GM19467 (cell line): ENCODE results near the gene YWHAG.
"Not testable (repeated sequence)": the region's sequence is repeated elsewhere in the genome, so short reads cannot be mapped to it uniquely, and the experiment has no call there.

ENCODE experiments used
- ATAC-seq: cut with Tn5 transposase; IDR thresholded peaks from one replicate; pipeline ENCODE4 v1.9.1; 2021; ENCODE audit warnings: mild to moderate bottlenecking, moderate library complexity; ENCODE audit not compliant: unreplicated experiment

Gene YWHAG

DNA sequence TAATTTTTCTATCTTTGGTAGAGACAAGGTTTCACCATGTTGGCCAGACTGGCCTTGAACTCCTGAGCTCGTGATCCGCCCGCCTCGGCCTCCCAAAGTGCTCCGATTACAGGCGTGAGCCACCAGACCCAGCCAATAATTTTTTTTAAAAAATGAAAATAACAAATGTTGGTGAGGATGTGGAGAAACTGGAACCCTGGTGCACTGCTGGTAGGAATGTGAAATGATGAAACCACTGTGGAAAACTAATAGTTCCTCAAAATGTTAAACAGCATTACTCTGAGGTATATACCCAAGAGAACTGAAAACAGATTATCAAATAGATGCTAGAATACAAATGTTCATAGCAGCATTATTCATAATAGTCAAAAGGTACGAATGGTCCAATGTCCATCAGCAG is 23.0 kb upstream of the YWHAG start:
- ATAC-seq: no peak

DNA sequence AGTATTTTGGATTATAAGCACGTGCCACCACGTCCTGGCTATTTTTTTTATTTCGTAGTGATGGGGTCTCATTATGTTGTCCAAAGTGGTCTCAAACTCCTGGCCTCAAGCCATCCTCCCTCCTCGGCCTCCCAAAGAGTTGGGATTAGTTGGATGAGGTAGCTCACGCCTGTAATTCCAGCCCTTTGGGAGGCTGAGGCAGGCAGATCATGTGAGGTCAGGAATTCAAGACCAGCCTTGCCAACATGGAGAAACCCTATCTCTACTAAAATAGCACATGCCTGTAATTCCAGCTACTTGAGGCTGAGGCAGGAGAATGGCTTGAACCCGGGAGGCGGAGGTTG is 21.8 kb upstream of the YWHAG start:
- ATAC-seq: no peak

DNA sequence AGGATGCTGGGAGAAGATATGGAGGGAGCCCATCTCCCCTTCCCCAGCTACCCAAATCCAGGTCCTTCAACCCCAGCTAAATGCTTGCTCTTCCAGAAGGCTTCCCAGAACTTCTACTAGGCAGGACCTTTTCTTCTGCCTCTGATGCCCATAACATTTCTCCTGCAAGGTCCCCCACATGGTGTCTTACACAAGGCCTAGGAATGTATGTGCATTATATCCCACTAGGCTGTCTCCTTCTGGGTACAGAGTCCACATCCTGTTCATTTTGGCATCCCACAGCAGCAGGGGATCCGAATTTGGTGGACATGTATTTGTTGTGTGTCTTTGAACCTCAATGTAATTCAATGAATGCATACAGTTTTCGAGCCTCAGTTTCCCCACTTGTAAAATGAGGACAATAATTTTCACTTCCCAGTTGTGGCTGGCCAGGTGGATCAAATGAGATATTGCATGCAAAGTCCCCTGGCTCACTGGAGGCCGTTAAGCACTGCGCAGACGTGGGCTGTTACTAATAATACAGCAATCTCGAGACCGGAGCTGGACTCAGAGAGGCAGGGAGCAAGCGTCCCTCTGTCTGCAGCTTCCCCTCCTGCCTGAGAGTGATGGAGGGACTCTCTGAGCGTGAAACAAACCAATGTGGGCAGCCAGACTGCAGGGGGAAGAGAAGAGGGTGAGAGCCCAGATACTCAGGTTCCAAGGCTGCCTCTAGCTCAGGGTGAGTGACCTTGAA is 18.6 kb upstream of the YWHAG start:
- ATAC-seq: no peak

DNA sequence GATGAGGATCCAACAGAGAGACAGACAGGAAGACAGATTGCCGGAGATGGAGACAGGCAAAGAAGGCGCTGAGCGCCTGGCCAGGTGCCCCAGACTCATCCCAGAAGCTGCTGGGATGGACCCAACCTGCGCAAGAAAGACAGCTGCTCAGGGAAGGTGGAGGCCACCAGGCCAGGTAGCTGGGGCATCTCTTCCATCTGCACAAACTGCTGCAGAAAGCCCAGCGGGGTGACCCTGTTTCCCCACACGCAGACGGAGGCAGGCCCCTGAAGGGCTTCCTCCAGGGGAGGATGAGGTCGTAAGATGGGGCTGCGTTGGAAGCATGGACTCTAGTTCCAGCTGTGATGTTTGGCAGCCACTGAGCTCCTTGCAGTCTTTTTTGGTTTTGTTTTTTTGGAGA is 16.5 kb upstream of the YWHAG start:
- ATAC-seq: no peak

DNA sequence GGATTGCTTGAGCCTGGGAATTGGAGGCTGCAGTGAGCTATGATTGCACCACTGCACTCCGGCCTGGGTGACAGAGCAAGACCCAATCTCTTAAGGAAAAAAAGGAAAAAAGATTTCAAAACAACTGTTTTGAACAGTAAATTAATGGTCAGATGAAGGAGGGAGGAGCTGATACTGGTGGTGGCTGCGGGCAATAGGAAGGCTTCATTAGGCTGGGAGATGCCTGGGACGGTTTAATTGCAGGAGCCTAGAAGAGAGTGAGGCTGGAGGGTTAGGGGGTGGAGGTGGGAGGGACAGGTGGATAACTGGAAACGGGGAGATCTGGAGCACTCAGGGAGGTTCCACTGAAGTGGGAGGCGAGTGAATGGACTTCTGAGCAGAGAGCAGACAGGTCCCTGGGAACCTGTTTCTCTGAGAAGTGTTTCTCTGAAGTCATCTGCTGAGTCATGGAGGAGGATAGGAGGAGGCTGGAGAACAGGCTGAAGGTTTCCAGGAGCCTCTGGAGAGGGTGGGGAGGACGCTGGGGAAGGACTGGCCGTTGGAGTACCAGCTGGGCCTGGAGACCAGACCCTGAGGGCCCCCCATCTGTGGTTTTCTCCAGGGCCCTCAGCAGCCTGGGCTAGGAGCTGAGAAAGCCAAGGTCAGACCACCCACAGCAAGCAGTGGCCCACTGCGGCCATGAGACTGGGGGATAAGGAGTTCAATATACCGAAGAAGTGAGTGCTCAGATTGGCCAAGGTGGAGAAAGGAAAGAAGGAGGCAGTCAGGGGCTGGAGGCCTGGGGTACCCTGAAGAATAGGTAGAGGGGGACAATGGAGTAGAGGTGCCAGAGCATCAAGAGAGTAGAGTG is 14.4 kb upstream of the YWHAG start:
- no peak for ATAC-seq

DNA sequence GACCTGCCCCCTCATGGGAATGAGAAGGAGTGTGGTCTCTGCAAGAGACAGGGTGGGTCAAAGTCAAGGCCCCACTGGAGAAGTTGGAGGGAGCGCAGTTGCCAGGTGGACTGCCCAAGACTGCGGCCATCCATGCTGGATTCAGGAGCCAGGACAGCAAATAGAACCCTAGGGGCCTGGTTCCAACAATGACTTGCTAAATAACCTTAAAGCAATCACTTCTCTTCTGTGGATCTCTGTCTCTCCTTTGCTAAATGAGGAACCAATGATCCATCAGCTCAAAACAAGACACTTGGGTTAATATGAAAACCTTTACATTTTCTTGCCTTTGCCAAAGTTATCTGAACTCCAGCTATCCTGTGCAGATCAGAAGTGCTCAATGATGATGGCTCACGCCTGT is 12.6 kb upstream of the YWHAG start:
- ATAC-seq: no peak

DNA sequence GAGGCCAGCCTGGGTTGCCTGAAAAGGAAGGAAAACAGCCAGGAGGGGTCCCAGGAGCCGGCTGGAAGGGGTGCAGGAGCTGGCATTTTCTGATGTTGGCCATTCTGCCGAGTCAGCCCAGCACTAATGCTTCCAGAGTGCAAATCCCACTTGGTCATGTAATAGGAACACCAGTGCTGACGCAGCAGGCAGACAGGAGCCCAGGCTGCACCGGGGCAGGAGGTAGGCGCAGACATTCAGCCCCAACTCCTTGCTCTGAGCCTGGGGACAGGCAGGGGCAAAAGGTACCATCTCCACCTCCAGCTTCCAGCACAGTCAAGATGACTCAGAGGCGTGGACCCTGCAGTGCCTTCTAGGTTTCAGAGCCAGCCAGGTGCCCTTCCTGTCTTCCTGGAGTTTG is 10.2 kb upstream of the YWHAG start:
- no peak for ATAC-seq

DNA sequence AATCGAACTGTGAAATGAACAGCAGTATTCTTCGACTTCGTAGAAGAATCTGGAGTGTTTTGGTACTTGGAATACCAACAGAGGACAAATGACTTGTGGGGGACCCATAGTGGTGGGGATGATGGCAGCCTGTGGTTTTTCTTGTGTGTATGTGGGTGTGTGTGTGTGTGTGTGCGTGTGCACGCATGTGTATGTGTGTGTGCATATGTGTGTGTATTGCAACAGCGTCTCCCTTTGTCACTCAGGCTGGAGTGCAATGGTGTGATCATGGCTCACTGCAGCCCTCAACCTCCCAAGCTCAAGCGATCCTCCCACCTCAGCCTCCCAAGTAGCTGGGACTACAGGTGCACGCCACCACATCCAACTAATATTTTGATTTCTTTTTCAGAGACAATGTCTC is 9.4 kb upstream of the YWHAG start:
- no peak for ATAC-seq

DNA sequence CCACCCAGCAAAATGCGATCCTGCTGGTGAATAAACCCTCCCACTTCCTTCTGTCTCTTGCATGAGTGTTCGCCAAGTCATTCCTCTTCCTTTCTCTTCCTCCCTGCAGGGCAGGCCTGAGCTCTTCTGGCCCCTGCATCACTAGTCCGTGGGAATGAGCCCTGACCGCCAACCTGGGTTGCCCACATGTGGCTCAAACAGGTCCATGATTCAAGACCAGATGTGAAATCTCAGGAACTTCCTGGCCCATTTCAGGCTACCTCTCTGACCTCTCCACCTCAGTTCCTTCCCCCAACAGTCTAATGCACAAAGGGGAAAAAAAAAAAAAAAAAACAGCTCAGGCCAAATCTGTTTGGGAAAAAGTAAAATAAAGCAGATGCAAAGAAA is 5.4 kb upstream of the YWHAG start:
- no peak for ATAC-seq

DNA sequence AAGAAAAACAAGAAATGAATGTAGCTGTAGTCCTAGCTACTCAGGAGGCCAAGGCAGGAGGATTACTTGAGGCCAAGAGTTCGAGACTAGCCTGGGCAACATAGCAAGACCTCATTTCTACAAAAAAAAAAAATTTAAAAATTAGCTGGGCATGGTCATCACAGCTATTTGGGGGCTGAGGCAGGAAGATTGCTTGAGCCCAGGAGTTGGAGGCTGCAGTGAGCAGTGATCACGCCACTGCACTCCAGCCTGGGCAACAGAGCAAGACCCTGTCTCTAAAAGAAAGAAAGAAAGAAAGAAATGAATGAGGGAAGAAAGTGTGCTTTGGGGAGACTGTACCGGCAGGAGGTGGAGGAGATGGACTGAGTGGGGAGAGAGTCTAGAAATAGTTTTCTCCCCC is 5.0 kb upstream of the YWHAG start:
- not testable (repeated sequence) for ATAC-seq

DNA sequence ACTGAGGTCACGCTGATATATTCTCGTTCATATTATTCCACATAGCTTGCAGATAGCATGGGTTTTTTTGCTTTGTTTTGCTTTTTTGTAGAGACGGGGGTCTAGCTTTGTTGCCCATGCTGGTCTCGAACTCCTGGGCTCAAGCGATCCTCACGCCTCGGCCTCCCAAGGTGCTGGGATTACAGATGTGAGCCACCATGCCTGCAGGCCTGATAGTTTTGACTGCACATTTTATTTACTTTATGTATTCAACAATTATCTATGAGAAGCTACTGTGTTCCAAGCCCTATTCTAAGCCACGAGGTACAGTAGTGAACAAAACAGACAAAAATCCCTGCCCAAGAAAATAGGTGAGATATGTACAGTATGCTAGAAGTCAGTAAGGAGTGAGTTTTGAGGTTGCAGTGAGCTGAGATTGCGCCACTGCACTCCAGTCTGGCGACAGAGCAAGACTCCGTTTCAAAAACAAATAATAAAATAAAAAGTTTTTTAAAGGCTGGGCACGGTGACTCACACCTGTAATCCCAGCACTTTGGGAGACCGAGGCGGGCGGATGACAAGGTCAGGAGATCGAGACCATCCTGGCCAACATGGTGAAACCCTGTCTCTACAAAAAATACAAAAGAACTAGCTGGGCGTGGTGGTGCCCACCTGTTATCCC is 1.3 kb upstream of the YWHAG start:
- no peak for ATAC-seq

DNA sequence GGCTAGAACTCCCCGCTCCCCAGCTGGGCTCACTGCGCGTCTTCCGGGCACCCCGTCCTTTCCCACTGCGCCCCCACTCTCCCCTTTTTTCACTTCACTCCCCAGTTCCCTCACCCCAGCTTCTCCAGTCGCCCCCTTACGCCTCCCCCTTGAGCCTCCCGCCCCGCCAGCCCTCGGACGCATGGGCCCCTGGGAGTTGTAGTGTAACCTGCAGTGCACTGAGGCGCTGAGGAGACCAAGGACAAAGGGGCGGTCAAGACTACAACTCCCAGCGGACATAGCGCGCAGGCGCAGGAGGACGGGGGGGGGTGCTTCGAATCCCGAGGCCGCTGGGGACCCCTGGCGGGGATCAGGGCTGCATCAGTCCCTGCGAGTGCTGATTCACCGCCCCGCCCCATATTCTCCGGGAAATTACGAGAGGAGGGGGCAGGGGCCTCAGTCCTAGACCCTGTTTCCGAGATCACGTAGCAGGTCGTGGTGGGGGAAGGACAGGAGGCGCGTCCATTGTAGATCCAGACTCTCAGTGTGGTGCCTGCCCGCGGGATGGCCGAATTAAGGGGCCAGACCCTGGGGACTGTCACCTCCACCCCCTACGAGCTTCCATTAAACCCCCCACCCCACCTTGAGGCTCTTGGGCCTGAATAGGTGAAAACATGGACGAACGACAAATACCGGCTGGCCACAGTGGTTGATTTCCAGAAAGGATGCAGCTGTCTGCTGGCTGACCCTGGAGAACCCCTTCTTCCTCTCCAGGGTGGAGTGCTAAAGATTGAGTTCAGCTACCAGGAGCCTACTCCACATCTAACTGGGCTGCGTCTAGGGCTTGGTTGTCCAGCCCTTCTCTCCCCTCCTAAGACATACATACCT is 553 bp upstream of the YWHAG start:
- ATAC-seq: peak; percentile 83

DNA sequence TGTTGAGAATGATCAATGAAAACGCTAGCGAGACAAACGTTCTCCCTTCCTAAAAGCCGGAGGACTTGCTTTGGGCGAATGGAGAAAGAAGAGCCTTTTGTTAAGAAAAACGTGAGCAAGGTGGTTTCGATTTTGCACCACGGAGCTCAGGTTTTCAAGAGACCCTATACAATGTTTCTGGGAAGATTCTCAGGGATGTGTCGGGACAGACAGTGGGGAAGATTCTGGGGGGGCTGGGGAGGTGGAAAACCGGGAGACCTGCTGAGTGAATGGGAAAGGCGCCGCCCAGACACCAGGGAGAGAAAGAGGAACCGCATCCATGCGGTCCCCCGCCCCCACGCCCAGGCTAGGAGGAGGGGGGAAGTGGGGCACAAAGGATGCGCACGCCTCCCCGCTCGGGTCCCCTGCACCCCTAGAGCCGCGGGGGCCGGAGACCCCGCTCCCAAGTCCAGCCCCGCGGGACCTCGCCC is 745 bp downstream of the YWHAG start:
- ATAC-seq: peak; percentile 24

DNA sequence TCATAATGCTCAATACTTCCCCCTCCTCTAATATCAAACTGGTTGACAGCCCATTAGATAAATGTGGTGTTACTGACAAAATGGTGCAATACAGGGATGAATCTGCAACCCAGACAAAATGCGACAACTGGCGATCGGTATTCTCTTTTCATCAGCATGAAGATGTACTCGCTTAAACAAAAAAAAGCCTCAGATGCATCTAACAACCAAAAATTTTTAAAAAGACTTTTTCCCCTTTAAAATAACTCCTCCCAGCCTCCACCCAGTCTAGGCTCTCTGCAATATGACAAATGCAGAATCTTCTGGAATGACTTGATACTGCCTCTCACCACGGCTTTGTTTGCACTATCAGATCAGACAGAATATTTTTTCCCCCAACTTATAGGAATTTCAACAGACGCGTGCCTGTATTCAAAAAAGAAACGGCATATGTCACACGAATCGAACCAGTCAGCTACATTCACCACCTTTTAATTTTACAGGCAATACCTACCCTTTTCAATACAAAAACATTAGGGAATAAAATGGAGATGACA is 1.2 kb downstream of the YWHAG start:
- ATAC-seq: no peak

DNA sequence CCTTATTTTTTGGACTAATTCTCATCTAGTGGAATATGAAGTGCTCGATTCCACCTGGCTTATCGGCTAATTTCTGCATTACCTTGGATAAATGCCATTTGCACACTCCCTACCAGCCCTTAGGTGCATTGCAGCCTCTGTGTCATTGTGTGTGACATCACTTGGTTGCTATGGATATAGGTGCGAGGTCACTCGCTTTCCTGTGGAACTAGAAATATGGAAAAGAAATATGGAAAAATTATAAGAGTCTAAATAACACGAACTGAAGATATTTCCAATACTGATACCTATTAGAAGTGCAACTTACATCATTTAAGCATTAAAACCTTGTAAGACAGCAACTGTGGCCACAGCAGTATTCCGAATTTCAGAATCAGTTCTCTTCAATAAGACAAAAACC is 2.0 kb downstream of the YWHAG start:
- no peak for ATAC-seq

DNA sequence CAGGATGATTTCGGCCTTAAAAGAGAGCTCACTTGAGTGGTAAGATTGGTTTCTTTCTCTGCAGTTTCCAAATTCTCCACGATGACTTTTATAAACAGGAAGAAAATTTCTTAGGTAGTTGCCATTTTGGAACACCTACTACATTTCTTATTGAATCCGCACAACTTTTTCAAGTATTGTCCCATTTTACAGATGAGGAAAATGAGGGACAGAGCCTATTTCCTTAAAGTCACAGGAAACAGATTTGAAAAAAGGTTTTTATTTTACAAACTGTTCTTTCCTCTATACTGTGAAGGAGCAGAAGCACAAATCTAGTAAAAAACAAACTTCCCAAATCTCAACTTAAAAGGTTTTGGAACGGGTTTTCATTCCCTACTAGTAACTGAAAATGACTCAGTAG is 2.7 kb downstream of the YWHAG start:
- no peak for ATAC-seq

DNA sequence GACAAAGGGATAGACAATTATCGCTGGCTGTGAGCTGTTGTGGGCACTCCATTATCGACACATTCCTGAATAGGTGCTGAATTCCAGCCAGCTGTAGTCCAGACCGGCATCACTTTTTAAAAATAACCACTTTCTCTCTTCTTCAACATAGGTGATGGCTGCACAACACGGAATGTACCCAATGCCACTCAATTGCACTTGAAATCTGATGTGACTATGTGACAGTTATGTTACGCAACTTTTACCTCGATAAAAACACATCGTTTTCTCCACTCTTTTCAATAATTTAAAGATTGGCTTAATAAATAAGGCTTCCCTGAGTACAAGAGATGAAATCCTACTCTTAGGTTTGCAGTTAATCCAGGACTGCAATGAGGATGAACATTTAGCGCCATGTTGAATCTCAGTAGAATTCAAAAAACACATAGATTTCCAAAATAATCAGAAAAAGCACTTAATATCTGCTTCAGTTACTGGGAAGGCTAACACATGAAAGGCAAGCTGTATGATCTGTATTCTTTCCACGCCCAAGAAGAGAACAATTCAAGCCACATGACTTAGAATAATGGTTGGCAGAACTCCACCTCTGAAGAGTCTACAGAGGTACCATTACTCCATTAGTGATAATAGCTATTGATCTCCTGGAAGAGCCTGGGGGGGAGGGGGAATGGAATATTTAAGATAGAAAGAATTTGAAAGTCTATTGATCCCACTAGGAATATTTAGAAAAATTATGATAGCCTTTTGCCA is 3.6 kb downstream of the YWHAG start:
- ATAC-seq: no peak

DNA sequence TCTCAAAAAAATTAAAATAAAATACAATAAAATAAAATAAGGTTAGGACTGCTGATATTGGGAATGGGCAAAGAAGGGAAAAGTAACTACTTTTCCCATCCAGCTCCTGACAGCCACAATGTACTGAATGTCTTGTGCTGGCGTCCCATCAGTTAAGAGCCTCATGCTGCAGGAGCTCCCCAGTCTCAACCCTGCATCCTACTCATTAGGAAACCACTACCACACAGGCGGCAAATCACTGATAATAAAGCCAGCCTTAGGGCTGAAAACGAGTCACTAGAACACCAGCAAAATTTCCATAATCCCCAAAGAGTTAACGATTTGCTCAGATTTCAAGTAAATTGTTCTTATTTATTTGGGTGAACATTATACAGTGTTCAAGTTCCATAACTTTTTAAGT is 4.3 kb downstream of the YWHAG start:
- ATAC-seq: no peak

DNA sequence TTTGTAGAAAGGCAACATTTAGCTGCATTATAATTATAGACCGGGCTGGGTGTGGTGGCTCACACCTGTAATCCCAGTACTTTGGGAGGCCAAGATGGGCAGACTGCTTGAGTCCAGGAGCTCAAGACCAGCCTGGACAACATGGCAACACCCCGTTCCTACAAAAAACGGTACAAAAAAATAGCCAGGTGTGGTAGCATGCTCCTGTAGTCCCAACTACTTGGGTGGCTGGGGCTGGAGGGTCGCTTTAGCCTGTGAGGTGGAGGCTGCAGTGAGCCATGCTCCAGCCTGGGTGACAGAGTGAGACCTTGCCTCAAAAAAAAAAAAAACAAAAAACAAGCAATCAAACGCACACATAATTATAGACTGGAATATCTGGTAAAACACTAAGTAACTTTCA is 5.0 kb downstream of the YWHAG start:
- ATAC-seq: no peak

DNA sequence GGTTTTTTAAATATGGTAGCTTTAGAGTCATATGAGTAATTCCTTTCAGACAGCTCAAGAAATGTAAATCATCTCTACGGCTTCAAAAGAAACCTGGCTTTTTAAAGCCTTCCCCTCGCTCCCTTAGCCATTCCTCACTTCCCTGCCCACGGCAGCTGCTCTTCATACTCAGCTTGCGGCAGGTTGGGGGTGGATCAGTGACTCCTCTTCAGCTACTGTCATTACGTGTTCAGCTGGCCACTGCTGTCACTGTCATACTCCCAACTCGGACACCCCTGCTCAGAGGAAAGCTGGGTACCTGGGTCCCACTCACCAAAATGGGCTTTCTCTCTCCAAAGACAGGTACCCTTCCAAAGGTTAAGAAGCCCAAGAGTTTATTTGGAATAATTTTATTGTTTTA is 6.6 kb downstream of the YWHAG start:
- ATAC-seq: no peak
